ENCODE results near the gene USH2A.

USH2A gene

GRCh38 chr1:216453777-216454176, 30.5 kb upstream of the USH2A start:
- FAIRE-seq (no peak), DNase-seq (ENCODE audit: insufficient read length) (no peak)
- no peak for TF ChIP-seq POLR2A (IDR thresholded peaks at IDR 0.05; ENCODE audit: low read depth, low read length)
- TF ChIP-seq TAF1 (IDR thresholded peaks at IDR 0.05; ENCODE audit: borderline replicate concordance, low read depth, low read length) = no peak
- no peak for TF ChIP-seq POLR2AphosphoS5 (IDR thresholded peaks at IDR 0.05; ENCODE audit: low read depth, low read length)

DNA sequence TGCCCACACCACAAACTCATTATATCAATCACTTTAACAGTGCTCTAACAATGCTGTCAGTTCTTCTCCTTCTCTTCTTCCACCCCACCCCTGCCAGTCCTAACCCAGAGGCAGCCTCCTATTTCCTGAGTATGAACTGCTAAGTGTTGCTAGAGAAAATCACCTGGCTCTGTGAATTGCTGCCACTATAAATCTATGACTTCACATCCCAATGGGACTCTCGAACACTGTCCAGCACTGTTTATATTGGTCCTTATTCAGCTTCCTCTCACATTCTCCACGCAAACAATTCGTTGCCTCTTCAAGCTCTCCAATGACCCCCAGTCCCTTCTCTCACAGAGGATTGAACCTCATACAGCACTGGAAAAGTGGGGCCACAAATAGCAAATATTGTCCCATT, 27.0 kb upstream of the USH2A start:
- TF ChIP-seq POLR2AphosphoS5 (IDR thresholded peaks at IDR 0.05; ENCODE audit: low read depth, low read length) (no peak), POLR2A (IDR thresholded peaks at IDR 0.05; ENCODE audit: low read depth, low read length) (no peak), TAF1 (IDR thresholded peaks at IDR 0.05; ENCODE audit: borderline replicate concordance, low read depth, low read length) (no peak)
- FAIRE-seq (no peak), DNase-seq (ENCODE audit: insufficient read length) (no peak)

DNA sequence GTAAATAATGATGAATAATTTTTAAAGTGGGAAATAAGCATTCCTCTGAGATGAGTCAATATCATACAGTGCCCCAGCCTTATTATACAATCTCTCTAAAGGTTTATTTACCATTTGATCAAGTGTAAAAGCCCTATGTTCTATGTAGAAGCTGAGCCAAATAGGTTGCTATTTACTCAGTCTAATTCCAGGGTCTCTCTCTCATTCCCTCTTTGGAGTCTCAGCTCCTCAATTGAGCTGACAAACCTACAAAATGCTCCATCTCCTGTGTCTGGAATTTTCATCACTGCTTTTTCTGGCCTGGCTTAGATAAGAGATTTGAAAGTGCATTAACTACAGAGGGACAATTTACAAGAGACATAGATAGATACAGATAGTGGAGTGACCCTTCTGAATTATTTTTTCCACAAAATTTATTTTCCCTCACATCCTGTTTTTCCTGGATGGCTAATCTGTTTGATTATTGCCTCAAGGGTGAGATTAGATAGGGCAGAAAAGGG, 24.8 kb upstream of the USH2A start:
- no peak for FAIRE-seq
- no peak for TF ChIP-seq POLR2A (IDR thresholded peaks at IDR 0.05; ENCODE audit: low read depth, low read length)
- no peak for TF ChIP-seq POLR2AphosphoS5 (IDR thresholded peaks at IDR 0.05; ENCODE audit: low read depth, low read length)
- TF ChIP-seq TAF1 (IDR thresholded peaks at IDR 0.05; ENCODE audit: borderline replicate concordance, low read depth, low read length) = no peak
- DNase-seq (ENCODE audit: insufficient read length) = no peak

DNA sequence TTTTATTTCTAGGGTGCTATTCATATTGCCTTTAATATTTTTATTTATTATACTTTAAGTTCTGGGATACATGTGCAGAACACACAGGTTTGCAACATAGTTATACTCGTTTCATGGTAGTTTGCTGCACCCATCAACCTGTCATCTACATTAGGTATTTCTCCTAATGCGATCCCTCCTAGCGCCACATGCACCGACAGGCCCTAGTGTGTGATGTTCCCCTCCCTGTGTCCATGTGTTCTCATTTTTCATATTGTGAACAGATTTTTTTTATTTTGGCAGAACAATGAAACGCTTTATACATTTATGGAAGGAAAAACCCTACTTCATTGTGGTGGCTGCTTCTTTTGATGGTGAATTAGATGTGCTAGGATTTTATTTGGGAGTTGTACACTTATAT, 14.4 kb upstream of the USH2A start:
- TF ChIP-seq TAF1 (IDR thresholded peaks at IDR 0.05; ENCODE audit: borderline replicate concordance, low read depth, low read length) (no peak), POLR2AphosphoS5 (IDR thresholded peaks at IDR 0.05; ENCODE audit: low read depth, low read length) (no peak), POLR2A (IDR thresholded peaks at IDR 0.05; ENCODE audit: low read depth, low read length) (no peak)
- FAIRE-seq (no peak), DNase-seq (ENCODE audit: insufficient read length) (no peak)

DNA sequence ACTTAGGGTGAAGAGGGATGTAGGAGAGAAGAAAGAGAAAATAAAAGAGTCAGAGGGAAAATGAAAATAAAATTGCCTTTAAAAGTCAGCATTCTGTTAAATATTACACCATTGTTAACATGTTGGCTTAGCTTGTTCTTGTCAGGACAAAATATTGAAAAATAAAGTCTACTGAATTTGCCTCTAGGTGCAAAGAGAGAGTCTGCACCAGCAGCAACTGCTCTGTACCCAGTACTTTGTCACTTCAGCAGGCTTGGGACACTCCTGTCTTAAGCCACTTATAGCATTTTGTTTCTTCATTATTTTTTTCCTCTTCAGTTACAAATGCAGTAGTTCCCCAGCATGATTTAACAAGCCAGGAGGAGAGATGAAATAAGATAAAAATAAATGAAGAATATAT, 11.0 kb upstream of the USH2A start:
- DNase-seq (ENCODE audit: insufficient read length) = no peak
- FAIRE-seq = no peak
- TF ChIP-seq POLR2AphosphoS5 (IDR thresholded peaks at IDR 0.05; ENCODE audit: low read depth, low read length) (no peak), POLR2A (IDR thresholded peaks at IDR 0.05; ENCODE audit: low read depth, low read length) (no peak), TAF1 (IDR thresholded peaks at IDR 0.05; ENCODE audit: borderline replicate concordance, low read depth, low read length) (no peak)

- FAIRE-seq (no peak), DNase-seq (ENCODE audit: insufficient read length) (no peak)
- TF ChIP-seq POLR2A (IDR thresholded peaks at IDR 0.05; ENCODE audit: low read depth, low read length) (no peak), TAF1 (IDR thresholded peaks at IDR 0.05; ENCODE audit: borderline replicate concordance, low read depth, low read length) (no peak), POLR2AphosphoS5 (IDR thresholded peaks at IDR 0.05; ENCODE audit: low read depth, low read length) (no peak)
Measured at GRCh38 chr1:216433175-216433574, 9.9 kb upstream of the USH2A start.

- TF ChIP-seq POLR2AphosphoS5 (IDR thresholded peaks at IDR 0.05; ENCODE audit: low read depth, low read length) (no peak), POLR2A (IDR thresholded peaks at IDR 0.05; ENCODE audit: low read depth, low read length) (no peak), TAF1 (IDR thresholded peaks at IDR 0.05; ENCODE audit: borderline replicate concordance, low read depth, low read length) (no peak)
- FAIRE-seq = no peak
- DNase-seq (ENCODE audit: insufficient read length) = no peak
Measured at GRCh38 chr1:216430744-216431143, 7.5 kb upstream of the USH2A start.

GRCh38 chr1:216425577-216425976, 2.3 kb upstream of the USH2A start:
- FAIRE-seq (no peak), DNase-seq (ENCODE audit: insufficient read length) (no peak)
- TF ChIP-seq POLR2AphosphoS5 (IDR thresholded peaks at IDR 0.05; ENCODE audit: low read depth, low read length) = no peak
- TF ChIP-seq TAF1 (IDR thresholded peaks at IDR 0.05; ENCODE audit: borderline replicate concordance, low read depth, low read length) = no peak
- TF ChIP-seq POLR2A (IDR thresholded peaks at IDR 0.05; ENCODE audit: low read depth, low read length) = no peak

DNA sequence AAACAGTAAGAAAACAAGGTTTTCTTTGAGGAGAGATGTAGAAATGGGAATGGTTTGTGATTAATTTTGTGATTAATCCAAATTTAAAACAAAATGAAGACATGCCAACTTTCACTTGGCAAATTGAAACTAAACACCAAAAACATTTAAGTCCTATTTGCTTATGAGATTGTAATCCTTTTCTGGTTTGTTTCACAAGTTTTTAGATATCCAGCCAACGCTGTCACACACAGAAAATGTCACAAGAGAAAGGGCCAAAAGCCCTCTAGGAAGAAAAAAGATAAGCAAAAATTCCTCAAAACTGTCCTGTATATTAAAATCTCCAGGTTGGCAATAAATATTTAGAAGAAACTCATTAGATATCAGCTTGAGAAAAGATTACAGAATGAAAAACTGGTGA, 2.5 kb downstream of the USH2A start:
- TF ChIP-seq POLR2A (IDR thresholded peaks at IDR 0.05; ENCODE audit: low read depth, low read length) = no peak
- no peak for TF ChIP-seq TAF1 (IDR thresholded peaks at IDR 0.05; ENCODE audit: borderline replicate concordance, low read depth, low read length)
- TF ChIP-seq POLR2AphosphoS5 (IDR thresholded peaks at IDR 0.05; ENCODE audit: low read depth, low read length) = no peak
- DNase-seq (ENCODE audit: insufficient read length) (no peak), FAIRE-seq (no peak)

- FAIRE-seq = no peak
- no peak for DNase-seq (ENCODE audit: insufficient read length)
- no peak for TF ChIP-seq TAF1 (IDR thresholded peaks at IDR 0.05; ENCODE audit: borderline replicate concordance, low read depth, low read length)
- TF ChIP-seq POLR2AphosphoS5 (IDR thresholded peaks at IDR 0.05; ENCODE audit: low read depth, low read length) = no peak
- no peak for TF ChIP-seq POLR2A (IDR thresholded peaks at IDR 0.05; ENCODE audit: low read depth, low read length)
Measured at GRCh38 chr1:216420263-216420662, 3.0 kb downstream of the USH2A start.

GRCh38 chr1:216416488-216416887, 6.8 kb downstream of the USH2A start:
- DNase-seq (ENCODE audit: insufficient read length) = no peak
- no peak for FAIRE-seq
- TF ChIP-seq POLR2A (IDR thresholded peaks at IDR 0.05; ENCODE audit: low read depth, low read length) = no peak
- TF ChIP-seq TAF1 (IDR thresholded peaks at IDR 0.05; ENCODE audit: borderline replicate concordance, low read depth, low read length) = no peak
- TF ChIP-seq POLR2AphosphoS5 (IDR thresholded peaks at IDR 0.05; ENCODE audit: low read depth, low read length) = no peak

DNA sequence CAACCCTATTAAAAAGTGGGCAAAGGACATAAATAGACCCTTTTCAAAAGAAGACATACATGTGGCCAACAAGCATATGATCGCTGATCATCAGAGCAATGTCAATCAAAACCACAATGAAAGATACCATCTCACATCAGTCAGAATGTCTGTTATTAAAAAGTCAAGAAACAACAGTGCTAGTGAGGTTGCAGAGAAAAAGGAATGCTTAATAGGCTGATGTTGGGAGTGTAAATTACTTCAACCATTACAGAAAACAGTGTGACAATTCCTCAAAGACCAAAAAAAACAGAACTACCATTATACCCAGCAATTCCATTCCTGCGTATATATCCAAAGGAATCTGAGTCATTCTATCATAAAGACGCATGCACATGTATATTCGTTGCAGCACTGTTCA, 13.2 kb downstream of the USH2A start:
- DNase-seq (ENCODE audit: insufficient read length) = no peak
- FAIRE-seq = no peak
- TF ChIP-seq POLR2AphosphoS5 (IDR thresholded peaks at IDR 0.05; ENCODE audit: low read depth, low read length) (no peak), TAF1 (IDR thresholded peaks at IDR 0.05; ENCODE audit: borderline replicate concordance, low read depth, low read length) (no peak), POLR2A (IDR thresholded peaks at IDR 0.05; ENCODE audit: low read depth, low read length) (no peak)

GRCh38 chr1:216390956-216391355, 32.3 kb downstream of the USH2A start:
- FAIRE-seq (no peak), DNase-seq (ENCODE audit: insufficient read length) (no peak)
- TF ChIP-seq TAF1 (IDR thresholded peaks at IDR 0.05; ENCODE audit: borderline replicate concordance, low read depth, low read length) (no peak), POLR2AphosphoS5 (IDR thresholded peaks at IDR 0.05; ENCODE audit: low read depth, low read length) (no peak), POLR2A (IDR thresholded peaks at IDR 0.05; ENCODE audit: low read depth, low read length) (no peak)
